GM10266 (cell line): ENCODE measurements around the gene IQCE.
"Not testable (repeated sequence)": the region's sequence is repeated elsewhere in the genome, so short reads cannot be mapped to it uniquely, and the experiment has no call there.

ENCODE experiments used
- DNase-seq: peaks from one replicate; pipeline ENCODE4 v3.0.0; 2012; ENCODE audit errors: extremely low spot score
- TF ChIP-seq, protein P1 (sequence below): IDR thresholded peaks from 2 replicates; pipeline ENCODE4 v1.5.1; 2012; ENCODE audit warnings: mild to moderate bottlenecking, low read depth; ENCODE audit not compliant: control insufficient read depth, insufficient read depth; ENCODE audit errors: missing control alignments

Gene IQCE

DNA sequence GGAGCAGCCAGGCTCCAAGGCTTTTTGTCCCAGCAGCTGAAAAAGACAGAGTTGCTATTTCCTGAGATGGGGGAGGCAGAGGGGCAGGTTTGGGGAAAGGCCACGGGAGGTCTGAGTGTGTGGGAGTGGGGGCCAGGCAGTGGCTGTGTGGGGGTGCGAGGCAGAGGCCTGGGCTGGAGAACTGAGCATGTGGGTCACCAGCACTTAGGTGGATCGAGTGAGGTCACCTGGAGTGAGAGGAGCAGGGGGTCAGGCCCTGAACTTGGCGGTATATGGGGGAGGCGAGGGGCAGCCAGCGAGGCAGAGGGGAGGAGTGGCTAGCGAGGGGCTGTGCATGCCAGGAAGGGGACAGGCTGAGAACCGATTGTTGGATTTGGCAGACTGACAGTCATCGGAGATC is 28.4 kb downstream of the IQCE start:
- TF ChIP-seq, protein P1, sequence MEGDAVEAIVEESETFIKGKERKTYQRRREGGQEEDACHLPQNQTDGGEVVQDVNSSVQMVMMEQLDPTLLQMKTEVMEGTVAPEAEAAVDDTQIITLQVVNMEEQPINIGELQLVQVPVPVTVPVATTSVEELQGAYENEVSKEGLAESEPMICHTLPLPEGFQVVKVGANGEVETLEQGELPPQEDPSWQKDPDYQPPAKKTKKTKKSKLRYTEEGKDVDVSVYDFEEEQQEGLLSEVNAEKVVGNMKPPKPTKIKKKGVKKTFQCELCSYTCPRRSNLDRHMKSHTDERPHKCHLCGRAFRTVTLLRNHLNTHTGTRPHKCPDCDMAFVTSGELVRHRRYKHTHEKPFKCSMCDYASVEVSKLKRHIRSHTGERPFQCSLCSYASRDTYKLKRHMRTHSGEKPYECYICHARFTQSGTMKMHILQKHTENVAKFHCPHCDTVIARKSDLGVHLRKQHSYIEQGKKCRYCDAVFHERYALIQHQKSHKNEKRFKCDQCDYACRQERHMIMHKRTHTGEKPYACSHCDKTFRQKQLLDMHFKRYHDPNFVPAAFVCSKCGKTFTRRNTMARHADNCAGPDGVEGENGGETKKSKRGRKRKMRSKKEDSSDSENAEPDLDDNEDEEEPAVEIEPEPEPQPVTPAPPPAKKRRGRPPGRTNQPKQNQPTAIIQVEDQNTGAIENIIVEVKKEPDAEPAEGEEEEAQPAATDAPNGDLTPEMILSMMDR: no peak
- no peak for DNase-seq

DNA sequence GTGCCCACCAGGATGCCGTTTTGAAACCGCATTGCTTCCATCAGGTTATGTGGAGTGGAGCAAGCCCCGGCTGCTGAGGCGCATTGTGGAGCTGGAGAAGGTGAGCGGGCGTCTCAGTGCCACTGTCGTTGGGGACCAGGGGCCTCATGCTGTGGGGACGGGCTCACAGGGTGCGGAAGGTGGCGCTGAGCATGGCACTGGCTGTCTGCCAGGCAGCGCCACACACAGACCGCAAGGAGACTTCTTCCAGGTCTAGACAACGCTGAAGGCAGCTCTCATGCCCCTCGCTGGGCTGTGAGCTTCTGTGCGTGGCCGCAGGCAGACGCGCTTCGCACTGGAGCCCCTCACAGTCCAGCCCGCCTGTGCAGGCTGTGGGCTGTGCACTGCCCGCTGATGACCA is 29.0 kb downstream of the IQCE start:
- DNase-seq: no peak
- TF ChIP-seq, protein P1: no peak

- TF ChIP-seq, protein P1: no peak
These were observed 30.6 kb downstream of the IQCE start for GRCh38 chr7:2589341-2589740.

DNA sequence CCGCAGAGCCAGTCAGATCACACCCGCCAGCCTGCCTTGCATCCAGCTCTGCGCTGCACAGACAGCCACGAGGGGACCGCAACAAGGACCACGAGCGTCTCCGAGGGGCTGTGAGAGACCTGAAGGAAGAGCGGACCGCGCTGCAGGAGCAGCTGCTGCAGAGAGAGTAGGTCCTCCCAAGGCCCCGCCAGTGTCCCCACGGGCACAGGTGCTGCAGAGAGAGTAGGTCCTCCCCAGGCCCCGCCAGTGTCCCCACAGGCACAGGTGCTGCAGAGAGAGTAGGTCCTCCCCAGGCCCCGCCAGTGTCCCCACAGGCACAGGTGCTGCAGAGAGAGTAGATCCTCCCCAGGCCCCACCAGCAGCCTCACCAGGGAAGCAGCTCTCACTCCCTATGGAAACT is 31.2 kb downstream of the IQCE start:
- DNase-seq: not testable (repeated sequence)

More at GRCh38 chr7:2589341-2589740, 30.6 kb downstream of the IQCE start:
- DNase-seq: no peak

GRCh38 chr7:2592375-2592865 is 33.6 kb downstream of the IQCE start:
- TF ChIP-seq, protein P1: no peak
- no peak for DNase-seq

- TF ChIP-seq, protein P1: no peak
- no peak for DNase-seq
These were observed 34.4 kb downstream of the IQCE start for GRCh38 chr7:2593036-2593727.

DNA sequence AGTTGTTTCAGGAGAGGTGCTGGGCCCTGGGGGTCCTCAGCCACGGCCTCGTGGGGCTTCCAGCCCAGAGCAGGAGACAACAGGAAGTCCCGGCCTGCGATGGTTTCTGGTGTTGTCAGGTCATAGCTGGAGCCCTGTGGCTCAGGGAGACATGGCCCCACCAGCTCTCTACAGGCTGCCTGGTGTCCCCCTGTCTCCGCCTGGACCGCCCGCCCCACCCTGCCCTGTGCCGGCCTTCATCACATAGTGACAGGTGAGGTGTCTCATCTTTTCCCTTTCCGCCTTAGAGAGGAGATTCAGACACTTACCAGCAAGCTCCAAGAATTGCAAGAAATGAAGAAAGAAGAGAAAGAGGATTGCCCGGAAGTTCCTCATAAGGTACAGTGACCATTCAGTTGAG is 35.8 kb downstream of the IQCE start:
- DNase-seq: no peak
- TF ChIP-seq, protein P1: no peak
